ENCODE results near the gene KLHL21. TPM values are rescaled to one million over a fixed set of nuclear protein-coding genes. Genes with fewer than 3 reads are reported as not detected.

KLHL21 gene
- total and polyA plus RNA-seq, 9 of the 15 experiments (the other 6 are each of a cell fraction or from before 2014, with no cell fraction given), result 2.1 to 42.1 (median 17.5) TPM

- TF ChIP-seq MYC (IDR thresholded peaks at IDR 0.05; ENCODE audit: low read depth, low read length) (no peak), MYC (CRISPR knock-in tag; IDR thresholded peaks at IDR 0.05; ENCODE audit: borderline replicate concordance, low read depth) (0 out of 2 replicates have a peak, but pooled peaks have one; percentile 29)
Observed at GRCh38 chr1:6554907-6555778, 47.5 kb downstream of the KLHL21 start, which contains the start of gene TAS1R1 (continued).

DNA sequence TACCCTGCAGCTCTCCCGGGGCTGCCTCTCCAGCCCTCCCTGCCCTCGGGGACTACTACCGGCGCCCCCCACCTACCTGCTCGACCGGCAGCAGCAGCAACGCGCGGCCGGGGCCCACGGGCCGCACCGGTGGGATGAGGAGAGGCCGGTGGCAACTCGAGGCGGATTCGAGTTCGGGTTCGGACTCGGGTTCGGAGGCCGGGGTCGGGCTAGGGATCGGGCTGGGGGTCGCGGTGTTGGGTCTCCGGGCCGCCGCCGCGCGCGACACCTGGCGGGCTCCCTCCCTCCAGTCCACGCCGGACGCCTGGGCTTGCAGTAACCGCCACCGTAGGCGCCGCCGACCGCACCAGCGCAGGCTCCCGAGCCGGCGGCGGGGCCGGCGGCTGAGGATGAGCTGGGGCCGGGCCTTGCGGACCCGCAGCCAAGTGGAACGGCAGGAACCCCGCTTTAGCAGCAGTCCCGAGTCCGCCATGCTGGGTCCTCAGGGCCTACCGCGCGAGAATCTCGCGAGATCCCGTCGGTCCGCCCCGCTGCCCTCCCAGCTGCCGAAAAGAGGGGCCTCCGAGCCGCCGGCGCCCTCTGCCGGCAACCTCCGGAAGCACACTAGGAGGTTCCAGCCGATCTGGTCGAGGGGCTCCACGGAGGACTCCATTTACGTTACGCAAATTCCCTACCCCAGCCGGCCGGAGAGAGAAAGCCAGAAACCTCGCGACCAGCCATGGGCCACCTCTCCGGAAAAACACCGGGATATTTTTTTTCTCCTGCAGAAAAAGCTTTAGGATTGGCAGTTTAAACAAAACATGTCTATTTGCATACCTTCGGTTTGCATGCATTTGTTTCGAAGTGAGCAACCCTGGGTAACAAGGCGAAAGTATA lies 48.4 kb downstream of the KLHL21 start, which contains the start of gene NOL9:
TSS of gene NOL9 (minus strand) at position 483 of the 876 bp plus-strand sequence. CDS start at position 472, 11 bp downstream.
- peaks cover 35% of the 10 kb centered on the region for H3K79me2 ChIP-seq (ENCODE audit: control insufficient read depth, insufficient read depth, low read length)
- H3K9me1 ChIP-seq (ENCODE audit: control insufficient read depth, insufficient read depth, low read length), result no peaks in the 10 kb centered on the region
- ATAC-seq, result peak; percentile 98
- ChIA-PET CTCF (ENCODE audit: low intra/inter-chr PET ratio) (interaction anchor here (0.6 to 1.1 kb wide), 6 partner anchors 27 to 89 kb away, joined by 3 to 4 read pairs (median 3); no protein-coding TSS in a partner anchor), POLR2A (interaction anchor here (0.7 to 1.5 kb wide), 17 partner anchors 12 to 162 kb away, joined by 3 to 9 read pairs (median 4); partner anchors contain the start of genes ACOT7 and ZBTB48)
- peak within 1 kb of the TSS; percentile 94 for H2AFZ ChIP-seq (ENCODE audit: low read depth, low read length)
- peak within 1 kb of the TSS; percentile 94 to 97 for H3K9ac ChIP-seq (ENCODE audit: insufficient read depth in 1 of 2, low read depth in 2 of 2, low read length in 2 of 2)
- BruUV-seq (replicated peaks), result no TSS peak
- in situ Hi-C loops (cut with MboI), result no loop called here
- peak; percentile 98 to 99 (median 98) for DNase-seq (ENCODE audit: extremely low read depth in 1 of 4, low spot score in 3 of 4)
- peaks cover 14 to 24% of the 10 kb centered on the region in 2 experiments; a peak in 4 of 5 replicates for H3K4me1 ChIP-seq (replicated peaks in 1 of 2; ENCODE audit: control insufficient read depth in 2 of 2, insufficient read depth in 2 of 2, low read length in 2 of 2)
- intact Hi-C loops (cut with micrococcal nuclease), result loop anchor here (1.0 to 2.0 kb wide), 4 partner anchors 25 to 80 kb away; partner anchors contain the start of gene ZBTB48
- WGBS (ENCODE audit: insufficient coverage, low coverage, missing lambda C conversion rate), result 2% methylated on average over 87 of the region's 87 CpGs
- FAIRE-seq, result peak; percentile 89
- peaks cover 30% of the 10 kb centered on the region for H3K36me3 ChIP-seq (ENCODE audit: control insufficient read depth, insufficient read depth, low read length)
- peak within 1 kb of the TSS; percentile 99 for H3K4me3 ChIP-seq
- peak within 1 kb of the TSS; percentile 85 for H3K27ac ChIP-seq (ENCODE audit: extremely low read depth, low read depth, low read length)
- no peaks in the 10 kb centered on the region; the same call in 1 of the 2 replicates for H4K20me1 ChIP-seq (replicated peaks; ENCODE audit: control insufficient read depth, insufficient read depth, low read length)
- H3K4me2 ChIP-seq (ENCODE audit: insufficient read depth, low read length), result peak within 1 kb of the TSS; percentile 89
- H3K9me3 ChIP-seq (replicated peaks; ENCODE audit: control insufficient read depth, insufficient read depth, low read depth, low read length), result no peaks in the 10 kb centered on the region
- H3K27me3 ChIP-seq (ENCODE audit: control insufficient read depth in 2 of 2, insufficient read depth in 2 of 2, low read length in 2 of 2), result no peaks in the 10 kb centered on the region
- TF ChIP-seq NR2C2 (CRISPR knock-in tag; IDR thresholded peaks at IDR 0.05) (no peak), NR2C2 (tag; IDR thresholded peaks at IDR 0.05) (peak; percentile 89), FIP1L1 (IDR thresholded peaks at IDR 0.05; ENCODE audit: low read depth, low read length, poor library complexity, severe bottlenecking) (peak; percentile 64), SIRT6 (IDR thresholded peaks at IDR 0.05; ENCODE audit: low read depth, low read length) (no peak), FOXM1 (IDR thresholded peaks at IDR 0.05; ENCODE audit: low read depth) (no peak; the same call in 1 of the 2 replicates), FOXM1 (CRISPR knock-in tag; IDR thresholded peaks at IDR 0.05; ENCODE audit: low read depth) (peak; percentile 94), ZNF124 (CRISPR knock-in tag; IDR thresholded peaks at IDR 0.05) (no peak), CBX8 (IDR thresholded peaks at IDR 0.05; ENCODE audit: borderline replicate concordance, extremely low read depth, low read depth, low read length, poor library complexity, severe bottlenecking) (no peak), ZEB2 (IDR thresholded peaks at IDR 0.05) (no peak), KDM4B (IDR thresholded peaks at IDR 0.05; ENCODE audit: borderline replicate concordance in 2 of 2, low read depth in 1 of 2) (peak in 1 of 2 experiments; percentile 18; a peak in 1 of 4 replicates)
- TF ChIP-seq, protein P1, sequence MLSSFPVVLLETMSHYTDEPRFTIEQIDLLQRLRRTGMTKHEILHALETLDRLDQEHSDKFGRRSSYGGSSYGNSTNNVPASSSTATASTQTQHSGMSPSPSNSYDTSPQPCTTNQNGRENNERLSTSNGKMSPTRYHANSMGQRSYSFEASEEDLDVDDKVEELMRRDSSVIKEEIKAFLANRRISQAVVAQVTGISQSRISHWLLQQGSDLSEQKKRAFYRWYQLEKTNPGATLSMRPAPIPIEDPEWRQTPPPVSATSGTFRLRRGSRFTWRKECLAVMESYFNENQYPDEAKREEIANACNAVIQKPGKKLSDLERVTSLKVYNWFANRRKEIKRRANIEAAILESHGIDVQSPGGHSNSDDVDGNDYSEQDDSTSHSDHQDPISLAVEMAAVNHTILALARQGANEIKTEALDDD (IDR thresholded peaks at IDR 0.05), result peak; percentile 84
- TF ChIP-seq, protein P2, sequence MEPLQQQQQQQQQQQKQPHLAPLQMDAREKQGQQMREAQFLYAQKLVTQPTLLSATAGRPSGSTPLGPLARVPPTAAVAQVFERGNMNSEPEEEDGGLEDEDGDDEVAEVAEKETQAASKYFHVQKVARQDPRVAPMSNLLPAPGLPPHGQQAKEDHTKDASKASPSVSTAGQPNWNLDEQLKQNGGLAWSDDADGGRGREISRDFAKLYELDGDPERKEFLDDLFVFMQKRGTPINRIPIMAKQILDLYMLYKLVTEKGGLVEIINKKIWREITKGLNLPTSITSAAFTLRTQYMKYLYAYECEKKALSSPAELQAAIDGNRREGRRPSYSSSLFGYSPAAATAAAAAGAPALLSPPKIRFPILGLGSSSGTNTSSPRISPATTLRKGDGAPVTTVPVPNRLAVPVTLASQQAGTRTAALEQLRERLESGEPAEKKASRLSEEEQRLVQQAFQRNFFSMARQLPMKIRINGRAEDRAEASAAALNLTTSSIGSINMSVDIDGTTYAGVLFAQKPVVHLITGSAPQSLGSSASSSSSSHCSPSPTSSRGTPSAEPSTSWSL (CRISPR knock-in tag; IDR thresholded peaks at IDR 0.05; ENCODE audit: borderline replicate concordance), result peak; percentile 64; the same call in 1 of the 2 replicates
